Kidney (tissue), 14 donors: ENCODE data around the gene COIL. TPM values are rescaled to one million over a fixed set of nuclear protein-coding genes. Genes with fewer than 3 reads are reported as not detected.

Experiments used
- DNase-seq, 5 donors: peaks; one replicate each; pipeline ENCODE4 v3.0.0-alpha.2; 2013 to 2020
- FAIRE-seq: peaks from 2 replicates; lab custom pipeline; 2012; peaks lifted over from hg19 to GRCh38; lab: Jason Lieb, UNC
- H3K27ac ChIP-seq, 2 donors: one replicate each; pipeline ENCODE4 v1.7.0; 2013; ENCODE audit warnings: low read depth in 2 of 2, low read length in 2 of 2, inconsistent platforms in 1 of 2
- H3K27me3 ChIP-seq: one replicate; pipeline ENCODE4 v1.7.1; 2013; ENCODE audit warnings: low read length, inconsistent platforms; ENCODE audit not compliant: control insufficient read depth, insufficient read depth
- H3K36me3 ChIP-seq, 3 donors: one replicate each; pipeline versions ENCODE4 v1.7.0 to v1.7.1; 2013; ENCODE audit warnings: low read length in 3 of 3, control low read depth in 1 of 3, inconsistent platforms in 1 of 3; ENCODE audit not compliant: insufficient read depth in 3 of 3, control insufficient read depth in 2 of 3
- H3K4me1 ChIP-seq, 3 donors: one replicate each; pipeline versions ENCODE4 v1.7.0 to v1.7.1; 2013; ENCODE audit warnings: low read length in 3 of 3, inconsistent platforms in 1 of 3, low read depth in 1 of 3; ENCODE audit not compliant: control insufficient read depth in 2 of 3, insufficient read depth in 2 of 3
- H3K4me3 ChIP-seq, 3 donors: one replicate each; pipeline versions ENCODE4 v1.7.0 to v1.8.1; 2013; ENCODE audit warnings: low read length in 3 of 3, control low read depth in 1 of 3, inconsistent platforms in 1 of 3
- H3K9ac ChIP-seq, 3 donors: one replicate each; pipeline versions ENCODE4 v1.7.0 to v1.7.1; 2013; ENCODE audit warnings: low read length in 3 of 3, control low read depth in 1 of 3, inconsistent platforms in 1 of 3
- H3K9me3 ChIP-seq, 3 donors: one replicate each; pipeline versions ENCODE4 v1.7.0 to v1.7.1; 2013; ENCODE audit warnings: low read length in 3 of 3, control low read depth in 1 of 3, inconsistent platforms in 1 of 3; ENCODE audit not compliant: control insufficient read depth in 2 of 3, insufficient read depth in 1 of 3
- CTCF ChIP-seq: IDR thresholded peaks from 3 replicates; pipeline ENCODE4 v1.5.1; 2012; ENCODE audit warnings: mild to moderate bottlenecking, moderate library complexity, borderline replicate concordance; ENCODE audit not compliant: insufficient read depth; ENCODE audit errors: extremely low read depth
- intact Hi-C: fragments of 100-400 bp; cut with DNase I; formaldehyde crosslinking; loops from one replicate; pipeline ENCODE4 v1.11.1; 2022
- polyA plus RNA-seq: library from polyadenylated mRNA; stranded (reverse); fragments of 350-450 nt; fragmentation: Illumina TruSeq; extraction: RNeasy Lipid Tissue Mini Kit (QIAGEN cat#74804); gene quantifications from one replicate; pipeline ENCODE4 v1.2.3, GENCODE V29; 2014; ENCODE audit warnings: low read depth, low replicate concordance; ENCODE audit not compliant: insufficient read depth
- total RNA-seq: library from RNA; stranded (reverse); fragmentation: NEBNext Ultra II Directional; extraction: Animal tissue kit (Norgen Biotek cat#: 25700); gene quantifications from one replicate; pipeline ENCODE4 v1.2.1, GENCODE V29; 2021
- donor health status: control.
- donor health status: control.
- donor health status: control.
- donor health status: control.
- donor health status: control.
- donor health status: DM: yes; HTN: yes; CAD: no.
- donor health status: Normal renal cell carcinoma (clear cell type).

Gene COIL
- total and polyA plus RNA-seq, 2 donors from 2014 or later: 8.6 to 14.2 TPM

GRCh38 chr17:56908001-56908542 is 52.8 kb downstream of the COIL start:
- Histone ChIP-seq H3K9me3 (no peaks in the 10 kb centered on the region), H3K4me1 (peaks cover 0 to 15% (median 12%) of the 10 kb centered on the region in 3 donors), H3K36me3 (peaks cover 0 to 27% (median 21%) of the 10 kb centered on the region in 3 donors), H3K27ac (no peak overlapping the region), H3K27me3 (no peaks in the 10 kb centered on the region), H3K4me3 (no peak overlapping the region), H3K9ac (no peak overlapping the region)
- intact Hi-C loops: no loop called here
- DNase-seq (no peak), FAIRE-seq (no peak)
- no peak for TF ChIP-seq CTCF

- DNase-seq: no peak
- intact Hi-C loops: no loop called here
- no peak for TF ChIP-seq CTCF
- H3K9me3 ChIP-seq: no peaks in the 10 kb centered on the region
- H3K4me1 ChIP-seq: no peaks in the 10 kb centered on the region
- peaks cover 0 to 50% (median 36%) of the 10 kb centered on the region in 3 donors for H3K36me3 ChIP-seq
- H3K27me3 ChIP-seq: no peaks in the 10 kb centered on the region
- H3K27ac ChIP-seq: no peak overlapping the region
- no peak for FAIRE-seq
- no peak overlapping the region for H3K9ac ChIP-seq
- no peak overlapping the region for H3K4me3 ChIP-seq
Measured at GRCh38 chr17:56903560-56903959, 57.3 kb downstream of the COIL start.

GRCh38 chr17:56902348-56902747 is 58.5 kb downstream of the COIL start:
- H3K4me3 ChIP-seq: no peak overlapping the region
- no peak overlapping the region for H3K27ac ChIP-seq
- H3K27me3 ChIP-seq: no peaks in the 10 kb centered on the region
- H3K36me3 ChIP-seq: peaks cover 0 to 48% (median 44%) of the 10 kb centered on the region in 3 donors
- no peak for TF ChIP-seq CTCF
- intact Hi-C loops: no loop called here
- DNase-seq (no peak), FAIRE-seq (no peak)
- no peaks in the 10 kb centered on the region for H3K4me1 ChIP-seq
- H3K9ac ChIP-seq: no peak overlapping the region
- no peaks in the 10 kb centered on the region for H3K9me3 ChIP-seq

- Histone ChIP-seq H3K36me3 (peaks cover 0 to 57% (median 47%) of the 10 kb centered on the region in 3 donors), H3K9me3 (no peaks in the 10 kb centered on the region), H3K27me3 (no peaks in the 10 kb centered on the region), H3K27ac (no peak overlapping the region), H3K9ac (no peak overlapping the region), H3K4me1 (no peaks in the 10 kb centered on the region), H3K4me3 (no peak overlapping the region)
- intact Hi-C loops: no loop called here
- DNase-seq (no peak), FAIRE-seq (no peak)
- TF ChIP-seq CTCF: no peak
Measured at GRCh38 chr17:56899403-56899802, 61.4 kb downstream of the COIL start.
